GM18867 (cell line): ENCODE measurements around the gene MIS12.

ENCODE experiments used
- ATAC-seq: cut with Tn5 transposase; IDR thresholded peaks from one replicate; pipeline ENCODE4 v1.9.1; 2021; ENCODE audit warnings: mild to moderate bottlenecking, moderate library complexity; ENCODE audit not compliant: unreplicated experiment

The MIS12 gene

GRCh38 chr17:5486206-5487124 lies at the start of gene MIS12:
Gene MIS12, plus strand, starts transcription at chr17:5486566. Its CDS starts 2,297 bp downstream, at chr17:5488863.
- ATAC-seq: peak; percentile 80

- ATAC-seq: no peak
These were observed 48.5 kb upstream of the MIS12 start for GRCh38 chr17:5437721-5438317.

GRCh38 chr17:5438716-5439445 lies 47.5 kb upstream of the MIS12 start, which contains the start of gene C1QBP:
Gene C1QBP, minus strand, starts transcription at chr17:5439155. Its CDS starts 82 bp downstream, at chr17:5439073.
- ATAC-seq: peak; percentile 84

GRCh38 chr17:5439446-5439764 lies 47.0 kb upstream of the MIS12 start:
- ATAC-seq: no peak

- ATAC-seq: no peak
These were observed 42.6 kb upstream of the MIS12 start for GRCh38 chr17:5443728-5444127.

- no peak for ATAC-seq
These were observed 42.2 kb upstream of the MIS12 start for GRCh38 chr17:5444209-5444608.

- ATAC-seq: no peak
These were observed 39.6 kb upstream of the MIS12 start for GRCh38 chr17:5446786-5447185.

- ATAC-seq: no peak
These were observed 21.5 kb upstream of the MIS12 start for GRCh38 chr17:5464717-5465507.

- no peak for ATAC-seq
These were observed 20.1 kb upstream of the MIS12 start for GRCh38 chr17:5466295-5466694.

GRCh38 chr17:5467416-5467815 lies 18.9 kb upstream of the MIS12 start:
- ATAC-seq: no peak

GRCh38 chr17:5468075-5468473 lies 18.3 kb upstream of the MIS12 start:
- no peak for ATAC-seq

- no peak for ATAC-seq
These were observed 13.9 kb upstream of the MIS12 start for GRCh38 chr17:5472511-5472910.

GRCh38 chr17:5473906-5474305 lies 12.5 kb upstream of the MIS12 start:
- no peak for ATAC-seq

- no peak for ATAC-seq
These were observed 7.4 kb upstream of the MIS12 start for GRCh38 chr17:5478992-5479391.

- no peak for ATAC-seq
These were observed 5.4 kb upstream of the MIS12 start for GRCh38 chr17:5480962-5481361.

- ATAC-seq: no peak
These were observed 4.9 kb upstream of the MIS12 start for GRCh38 chr17:5481451-5481850.

GRCh38 chr17:5485270-5486205 lies 828 bp upstream of the MIS12 start, which contains the start of gene DERL2:
Gene DERL2, minus strand, starts transcription at chr17:5486178. Its CDS starts 17 bp downstream, at chr17:5486161.
- no peak for ATAC-seq

GRCh38 chr17:5488752-5489151 lies 2.4 kb downstream of the MIS12 start:
- ATAC-seq: no peak

GRCh38 chr17:5492970-5493369 lies 6.6 kb downstream of the MIS12 start:
- ATAC-seq: no peak
